Measurements from ENCODE around the gene TTC34.

The TTC34 gene

DNA sequence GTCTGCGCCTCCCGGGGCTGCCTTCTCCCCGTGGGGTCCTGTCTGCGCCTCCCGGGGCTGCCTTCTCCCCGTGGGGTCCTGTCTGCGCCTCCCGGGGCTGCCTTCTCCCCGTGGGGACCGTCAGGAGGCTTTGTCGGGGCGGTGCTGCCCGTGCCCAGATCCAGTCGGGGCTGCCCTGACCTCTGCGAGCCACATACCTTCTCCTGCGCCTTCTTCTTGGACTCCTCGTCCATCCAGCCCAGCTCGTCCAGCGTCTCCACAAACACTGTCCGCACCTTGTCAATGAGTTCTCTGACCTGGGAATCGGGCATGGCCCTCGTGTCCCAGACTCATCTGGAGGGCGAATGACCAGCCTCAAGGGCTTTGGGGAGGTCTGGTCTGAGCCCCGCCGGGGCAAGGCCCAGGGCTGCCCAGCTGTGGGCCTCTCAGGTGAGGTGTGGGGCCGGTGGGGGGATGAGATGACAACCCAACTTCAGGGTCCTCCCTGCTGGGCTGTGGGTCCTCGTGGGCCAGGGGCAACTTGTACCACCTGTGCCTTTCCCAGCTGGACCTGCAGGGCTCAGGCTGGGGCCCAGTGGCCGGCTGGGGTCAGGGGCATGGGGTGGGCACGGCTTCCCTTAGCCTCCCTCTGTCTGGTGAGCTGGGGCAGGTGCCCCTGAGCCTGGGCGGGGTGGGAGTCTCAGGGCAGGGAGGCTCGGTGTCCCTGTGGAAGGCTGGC, 205.5 kb downstream of the TTC34 start:
- H3K4me3 ChIP-seq (replicated peaks; ENCODE audit: low read depth, low read length), result no peak overlapping the region
- no peaks in the 10 kb centered on the region for H3K36me3 ChIP-seq (ENCODE audit: control insufficient read depth, insufficient read depth, low read length)
- TF ChIP-seq, protein P1, sequence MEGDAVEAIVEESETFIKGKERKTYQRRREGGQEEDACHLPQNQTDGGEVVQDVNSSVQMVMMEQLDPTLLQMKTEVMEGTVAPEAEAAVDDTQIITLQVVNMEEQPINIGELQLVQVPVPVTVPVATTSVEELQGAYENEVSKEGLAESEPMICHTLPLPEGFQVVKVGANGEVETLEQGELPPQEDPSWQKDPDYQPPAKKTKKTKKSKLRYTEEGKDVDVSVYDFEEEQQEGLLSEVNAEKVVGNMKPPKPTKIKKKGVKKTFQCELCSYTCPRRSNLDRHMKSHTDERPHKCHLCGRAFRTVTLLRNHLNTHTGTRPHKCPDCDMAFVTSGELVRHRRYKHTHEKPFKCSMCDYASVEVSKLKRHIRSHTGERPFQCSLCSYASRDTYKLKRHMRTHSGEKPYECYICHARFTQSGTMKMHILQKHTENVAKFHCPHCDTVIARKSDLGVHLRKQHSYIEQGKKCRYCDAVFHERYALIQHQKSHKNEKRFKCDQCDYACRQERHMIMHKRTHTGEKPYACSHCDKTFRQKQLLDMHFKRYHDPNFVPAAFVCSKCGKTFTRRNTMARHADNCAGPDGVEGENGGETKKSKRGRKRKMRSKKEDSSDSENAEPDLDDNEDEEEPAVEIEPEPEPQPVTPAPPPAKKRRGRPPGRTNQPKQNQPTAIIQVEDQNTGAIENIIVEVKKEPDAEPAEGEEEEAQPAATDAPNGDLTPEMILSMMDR (IDR thresholded peaks at IDR 0.05; ENCODE audit: insufficient read depth, low read length, poor library complexity, severe bottlenecking), result no peak
- no peak for DNase-seq (ENCODE audit: extremely low read depth, insufficient read length)
- H3K27me3 ChIP-seq (replicated peaks; ENCODE audit: control insufficient read depth, insufficient read depth, low read length), result no peaks in the 10 kb centered on the region; the same call in 1 of the 2 replicates

DNA sequence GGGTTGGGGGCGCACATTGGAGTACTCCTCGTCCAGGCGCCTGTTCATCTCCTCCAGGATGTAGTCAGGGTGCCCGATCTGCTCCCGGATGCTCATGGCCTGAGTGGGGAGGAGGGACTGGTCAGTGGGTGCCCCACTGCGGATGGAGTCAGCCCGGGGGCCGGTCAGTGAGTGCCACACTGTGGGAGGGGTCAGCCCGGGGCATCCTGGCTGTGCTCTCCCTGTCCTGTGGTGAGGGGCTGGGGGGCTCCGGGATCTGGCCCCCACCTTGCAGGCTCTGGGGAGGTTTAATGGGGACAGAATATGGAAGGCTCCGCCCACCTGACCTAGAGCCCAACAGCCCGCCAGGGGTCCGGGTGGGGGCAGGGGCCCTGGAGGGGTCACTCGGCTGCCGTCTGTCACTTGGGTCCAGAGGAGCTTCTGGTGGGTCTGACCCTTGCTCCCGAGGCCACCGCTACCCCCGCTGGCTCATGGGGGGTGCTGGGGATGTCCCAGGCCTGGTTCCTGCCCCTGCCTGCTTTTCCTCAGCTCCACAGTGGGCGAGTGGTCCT, 206.2 kb downstream of the TTC34 start:
- Histone ChIP-seq H3K4me3 (replicated peaks; ENCODE audit: low read depth, low read length) (no peak overlapping the region), H3K36me3 (ENCODE audit: control insufficient read depth, insufficient read depth, low read length) (no peaks in the 10 kb centered on the region), H3K27me3 (replicated peaks; ENCODE audit: control insufficient read depth, insufficient read depth, low read length) (no peaks in the 10 kb centered on the region; the same call in 1 of the 2 replicates)
- TF ChIP-seq, protein P1 (IDR thresholded peaks at IDR 0.05; ENCODE audit: insufficient read depth, low read length, poor library complexity, severe bottlenecking), result no peak
- DNase-seq (ENCODE audit: extremely low read depth, insufficient read length), result no peak

DNA sequence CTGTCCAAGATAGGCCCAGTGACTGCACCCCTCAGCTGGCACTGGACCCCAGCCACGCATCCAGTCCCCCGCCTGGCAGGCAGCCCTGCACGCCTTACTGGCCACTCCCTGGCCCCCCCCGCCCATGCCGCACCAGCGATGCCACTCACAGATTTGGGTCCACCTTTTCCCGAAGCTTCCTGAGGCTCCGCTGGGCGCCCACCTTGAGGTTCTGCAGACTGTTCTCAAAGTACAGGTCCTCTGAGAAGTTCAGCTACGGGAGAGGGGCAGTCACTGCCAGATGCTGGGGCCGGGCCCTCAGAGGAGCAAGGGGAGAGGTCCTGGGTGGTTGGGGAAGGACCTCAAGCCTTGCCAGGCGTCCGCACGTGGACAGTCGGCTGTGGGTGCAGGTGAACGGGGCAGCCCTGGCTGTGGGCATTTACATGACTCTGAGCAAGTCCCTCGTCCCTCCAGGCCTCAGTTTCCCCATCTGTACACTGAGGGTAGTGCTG, 206.8 kb downstream of the TTC34 start:
- no peak for DNase-seq (ENCODE audit: extremely low read depth, insufficient read length)
- no peaks in the 10 kb centered on the region; the same call in 1 of the 2 replicates for H3K27me3 ChIP-seq (replicated peaks; ENCODE audit: control insufficient read depth, insufficient read depth, low read length)
- no peaks in the 10 kb centered on the region for H3K36me3 ChIP-seq (ENCODE audit: control insufficient read depth, insufficient read depth, low read length)
- no peak overlapping the region for H3K4me3 ChIP-seq (replicated peaks; ENCODE audit: low read depth, low read length)
- TF ChIP-seq, protein P1 (IDR thresholded peaks at IDR 0.05; ENCODE audit: insufficient read depth, low read length, poor library complexity, severe bottlenecking), result no peak

DNA sequence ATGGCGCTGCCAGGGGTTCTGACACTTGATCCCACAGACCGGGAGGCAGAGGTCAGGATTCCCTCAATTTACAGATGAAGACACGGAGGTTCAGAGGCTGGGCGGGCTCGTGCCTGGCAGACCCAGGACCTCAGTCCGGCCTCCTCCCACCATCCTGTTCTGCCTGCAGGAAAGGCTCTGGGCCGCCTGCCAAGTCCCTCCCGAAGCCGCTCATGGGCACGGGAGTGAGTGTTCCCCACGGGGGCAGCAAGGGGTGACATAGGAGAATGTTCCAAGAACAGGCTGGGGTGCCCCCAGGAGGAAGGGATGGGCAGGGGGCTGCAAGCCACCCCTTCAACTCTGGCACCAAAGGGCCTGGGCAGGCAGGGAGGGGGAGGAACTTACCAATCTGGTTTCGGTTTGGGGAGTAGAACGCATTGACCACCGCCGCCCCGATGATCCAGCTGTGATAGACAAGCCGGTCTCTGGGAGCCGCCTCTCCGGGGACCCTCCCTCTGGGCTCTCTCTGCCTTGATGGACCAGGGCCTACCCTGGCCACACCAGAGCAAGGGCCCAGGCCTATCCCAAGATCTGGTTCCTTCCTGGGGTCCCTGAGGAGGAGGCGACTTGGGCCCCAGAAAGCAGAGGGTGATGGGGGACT, 207.4 kb downstream of the TTC34 start:
- no peak for DNase-seq (ENCODE audit: extremely low read depth, insufficient read length)
- Histone ChIP-seq H3K36me3 (ENCODE audit: control insufficient read depth, insufficient read depth, low read length) (no peaks in the 10 kb centered on the region), H3K27me3 (replicated peaks; ENCODE audit: control insufficient read depth, insufficient read depth, low read length) (no peaks in the 10 kb centered on the region; the same call in 1 of the 2 replicates), H3K4me3 (replicated peaks; ENCODE audit: low read depth, low read length) (no peak overlapping the region)
- TF ChIP-seq, protein P1 (IDR thresholded peaks at IDR 0.05; ENCODE audit: insufficient read depth, low read length, poor library complexity, severe bottlenecking), result no peak

DNA sequence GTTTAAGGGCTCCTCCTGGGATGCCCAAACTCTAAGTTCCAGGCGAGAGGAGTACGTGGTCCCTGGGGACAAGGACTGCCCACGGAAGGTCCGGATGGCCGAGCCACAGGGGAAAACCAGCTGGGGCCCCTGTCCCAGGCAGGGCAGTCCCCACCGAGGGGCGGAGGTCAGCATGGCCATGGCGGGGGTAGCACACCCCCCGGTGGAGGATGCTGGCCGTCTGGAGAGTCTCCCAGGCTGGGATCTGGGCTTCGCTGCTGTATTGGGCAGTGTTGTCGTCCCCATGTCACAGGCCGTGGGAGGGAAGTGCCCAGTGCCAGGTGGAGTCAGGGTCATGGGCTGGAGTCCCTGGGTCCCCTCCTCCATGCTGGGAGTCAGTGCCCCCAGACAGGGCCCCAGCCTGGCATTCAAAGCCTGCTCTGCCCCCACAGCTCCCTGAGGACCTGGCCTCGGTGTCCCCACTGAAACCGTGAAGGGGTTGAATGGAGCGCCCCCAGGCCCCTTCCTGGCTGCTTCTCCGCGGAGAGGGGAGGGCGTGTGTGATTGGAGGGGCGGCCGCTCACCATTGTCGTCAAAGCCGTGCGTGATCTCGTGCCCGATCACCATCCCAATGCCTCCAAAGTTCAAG, 208.1 kb downstream of the TTC34 start:
- Histone ChIP-seq H3K36me3 (ENCODE audit: control insufficient read depth, insufficient read depth, low read length) (no peaks in the 10 kb centered on the region), H3K4me3 (replicated peaks; ENCODE audit: low read depth, low read length) (no peak overlapping the region), H3K27me3 (replicated peaks; ENCODE audit: control insufficient read depth, insufficient read depth, low read length) (no peaks in the 10 kb centered on the region; the same call in 1 of the 2 replicates)
- DNase-seq (ENCODE audit: extremely low read depth, insufficient read length), result no peak
- TF ChIP-seq, protein P1 (IDR thresholded peaks at IDR 0.05; ENCODE audit: insufficient read depth, low read length, poor library complexity, severe bottlenecking), result no peak

Measured in GM06990 (cell line).